ENCODE data around the gene SUGCT. TPM values are rescaled to one million over a fixed set of nuclear protein-coding genes. Genes with fewer than 3 reads are reported as not detected.
A peak's percentile ranks its signal among the peaks of the same experiment; 100 is the strongest.

Gene SUGCT
- total and polyA plus RNA-seq, 9 of the 15 experiments (the other 6 are each of a cell fraction or from before 2014, with no cell fraction given), result 0.58 to 2.5 (median 1.4) TPM

DNA sequence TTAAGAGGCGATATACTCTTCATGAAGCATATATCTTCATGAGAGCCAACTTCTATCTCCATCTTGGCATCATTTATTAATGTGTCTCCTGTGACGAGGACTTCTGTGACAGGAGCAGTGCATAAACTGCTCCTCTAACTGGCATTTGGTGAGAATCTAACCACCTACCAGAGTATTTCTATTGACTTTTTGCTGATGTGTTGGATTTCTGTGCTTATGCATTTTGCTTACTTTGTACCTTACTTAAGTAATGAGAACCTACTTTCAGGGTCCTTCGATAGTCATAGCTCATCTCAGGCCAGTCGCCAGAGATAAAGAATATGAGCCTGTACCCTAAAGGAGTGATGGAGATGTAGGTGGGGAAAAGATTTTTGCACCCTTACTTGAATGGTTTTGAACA, 265.7 kb downstream of the SUGCT start (continued):
- no peak for TF ChIP-seq MECOM (CRISPR knock-in tag; IDR thresholded peaks at IDR 0.05)

DNA sequence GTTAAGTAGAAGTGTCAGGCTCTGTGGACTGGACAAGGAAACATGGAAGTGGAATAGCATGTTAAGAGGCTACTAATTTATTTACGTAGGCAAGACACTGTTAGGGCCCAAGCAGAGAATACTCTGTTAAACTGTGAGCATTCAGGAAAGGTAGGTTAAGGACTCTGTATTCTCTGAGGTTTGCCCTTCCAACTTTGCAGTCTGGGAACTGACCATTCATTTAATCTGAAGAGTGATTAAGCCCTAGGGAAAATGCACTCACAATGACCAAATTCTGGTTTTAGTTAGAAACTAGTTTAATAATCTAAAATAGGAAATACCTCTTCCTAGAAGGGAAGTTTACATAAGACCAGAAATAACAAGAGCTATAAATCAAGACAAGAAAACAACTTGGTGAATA, 266.6 kb downstream of the SUGCT start:
- intact Hi-C loops (cut with micrococcal nuclease) (no loop called here), in situ Hi-C loops (cut with MboI) (no loop called here)
- BruUV-seq (replicated peaks), result no TSS peak
- Histone ChIP-seq H3K9me3 (replicated peaks; ENCODE audit: control insufficient read depth, insufficient read depth, low read depth, low read length) (no peaks in the 10 kb centered on the region; the same call in 1 of the 2 replicates), H4K20me1 (replicated peaks; ENCODE audit: control insufficient read depth, insufficient read depth, low read length) (no peaks in the 10 kb centered on the region), H3K9ac (ENCODE audit: insufficient read depth in 1 of 2, low read depth in 2 of 2, low read length in 2 of 2) (no peak overlapping the region), H3K36me3 (ENCODE audit: control insufficient read depth, insufficient read depth, low read length) (no peaks in the 10 kb centered on the region), H2AFZ (ENCODE audit: low read depth, low read length) (no peak overlapping the region), H3K27me3 (ENCODE audit: control insufficient read depth in 2 of 2, insufficient read depth in 2 of 2, low read length in 2 of 2) (no peaks in the 10 kb centered on the region), H3K4me1 (replicated peaks in 1 of 2; ENCODE audit: control insufficient read depth in 2 of 2, insufficient read depth in 2 of 2, low read length in 2 of 2) (no peaks in the 10 kb centered on the region), H3K4me3 (no peak overlapping the region), H3K27ac (ENCODE audit: extremely low read depth, low read depth, low read length) (no peak overlapping the region), H3K9me1 (ENCODE audit: control insufficient read depth, insufficient read depth, low read length) (no peaks in the 10 kb centered on the region), H3K4me2 (ENCODE audit: insufficient read depth, low read length) (no peak overlapping the region), H3K79me2 (ENCODE audit: control insufficient read depth, insufficient read depth, low read length) (no peaks in the 10 kb centered on the region)
- FAIRE-seq, result peak; percentile 19
- POLR2A ChIA-PET, result no interaction called here
- TF ChIP-seq, protein P1, sequence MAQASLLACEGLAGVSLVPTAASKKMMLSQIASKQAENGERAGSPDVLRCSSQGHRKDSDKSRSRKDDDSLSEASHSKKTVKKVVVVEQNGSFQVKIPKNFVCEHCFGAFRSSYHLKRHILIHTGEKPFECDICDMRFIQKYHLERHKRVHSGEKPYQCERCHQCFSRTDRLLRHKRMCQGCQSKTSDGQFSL (CRISPR knock-in tag; IDR thresholded peaks at IDR 0.05), result no peak
- TF ChIP-seq, protein P1 (tag; IDR thresholded peaks at IDR 0.05), result no peak
- no peak for TF ChIP-seq TRIM28 (IDR thresholded peaks at IDR 0.05)
- no peak for TF ChIP-seq YBX1 (IDR thresholded peaks at IDR 0.05)
- no peak for TF ChIP-seq GABPB2 (CRISPR knock-in tag; conservative IDR thresholded peaks at IDR 0.05)
- 8% methylated on average over 1 of the region's 1 CpG for WGBS (ENCODE audit: insufficient coverage, low coverage, missing lambda C conversion rate)
- CTCF ChIA-PET (ENCODE audit: low intra/inter-chr PET ratio), result no interaction called here
- no peak for ATAC-seq
- no peak for DNase-seq (ENCODE audit: extremely low read depth in 1 of 4, low spot score in 3 of 4)

Measured in K562 (cell line).